ENCODE data around the gene PDZK1. TPM values are rescaled to one million over a fixed set of nuclear protein-coding genes. Genes with fewer than 3 reads are reported as not detected.

PDZK1 gene
- total RNA-seq (2022; extraction: Qiagen RNA extraction; ENCODE audit: low read depth) = 0.39 to 1.7 TPM (median 0.98 TPM) in 5 replicates

GRCh38 chr1:145707183-145707867 is at the start of gene PDZK1:
TSS of gene PDZK1 (minus strand) at chr1:145707368. CDS start at chr1:145688021, 19,347 bp downstream.

GRCh38 chr1:145719230-145720079 is 12.3 kb upstream of the PDZK1 start, which contains the start of gene CD160:
TSS of gene CD160 (plus strand) at chr1:145719499. CDS start at chr1:145728328, 8,829 bp downstream.

Other genes starting within 250 kb of the PDZK1 start
- 12.9 to 16.4 TPM (median 15.4 TPM) in 5 replicates for gene GPR89A, start 99.4 kb downstream of the PDZK1 start, total RNA-seq (2022; extraction: Qiagen RNA extraction; ENCODE audit: low read depth)
- not detected in 5 replicates for gene CD160, start 12.1 kb upstream of the PDZK1 start, total RNA-seq (2022; extraction: Qiagen RNA extraction; ENCODE audit: low read depth)
- 11.1 to 12.5 TPM (median 12.1 TPM) in 5 replicates for gene RNF115, start 116.7 kb upstream of the PDZK1 start, total RNA-seq (2022; extraction: Qiagen RNA extraction; ENCODE audit: low read depth)
- gene POLR3C, start 116.8 kb upstream of the PDZK1 start, total RNA-seq (2022; extraction: Qiagen RNA extraction; ENCODE audit: low read depth) = 33.2 to 36.2 TPM (median 34.6 TPM) in 5 replicates
- 5.2 to 7.7 TPM (median 6.4 TPM) in 5 replicates for gene NUDT17, start 138.3 kb upstream of the PDZK1 start, total RNA-seq (2022; extraction: Qiagen RNA extraction; ENCODE audit: low read depth)
- gene PIAS3, start 151.7 kb upstream of the PDZK1 start, total RNA-seq (2022; extraction: Qiagen RNA extraction; ENCODE audit: low read depth) = 29.2 to 40.6 TPM (median 34.2 TPM) in 5 replicates
- not detected in 5 replicates for gene ANKRD35, start 178.5 kb upstream of the PDZK1 start, total RNA-seq (2022; extraction: Qiagen RNA extraction; ENCODE audit: low read depth)
- 0.88 to 1.7 TPM (median 1.1 TPM) in 5 replicates for gene ITGA10, start 202.7 kb upstream of the PDZK1 start, total RNA-seq (2022; extraction: Qiagen RNA extraction; ENCODE audit: low read depth)
- gene PEX11B, start 211.3 kb upstream of the PDZK1 start, total RNA-seq (2022; extraction: Qiagen RNA extraction; ENCODE audit: low read depth) = 25.4 to 40.2 TPM (median 31.3 TPM) in 5 replicates
- gene RBM8A, start 220.1 kb upstream of the PDZK1 start, total RNA-seq (2022; extraction: Qiagen RNA extraction; ENCODE audit: low read depth) = 207 to 293 TPM (median 217 TPM) in 5 replicates